DOHH2 (cell line): ENCODE measurements around the gene AFG1L.

Source experiments
- H3F3A ChIP-seq: fragments of 200-600 bp; sonication (generic), shearing (Covaris generic); 2 replicates; pipeline ENCODE4 v1.6.0; 2016; ENCODE audit warnings: antibody characterized with exemption, mild to moderate bottlenecking; ENCODE audit not compliant: control insufficient read depth, insufficient read depth
- H3K27ac ChIP-seq: fragments of 200-600 bp; sonication (generic); 2 replicates; pipeline ENCODE4 v1.5.1; 2014; ENCODE audit warnings: low read depth, mild to moderate bottlenecking, low read length, moderate library complexity
- H3K27me3 ChIP-seq: fragments of 200-600 bp; sonication (generic); 2 replicates; pipeline ENCODE4 v1.6.1; 2014; ENCODE audit warnings: mild to moderate bottlenecking, low read length, mixed read lengths; ENCODE audit not compliant: control insufficient read depth
- H3K36me3 ChIP-seq: fragments of 200-600 bp; sonication (generic); 2 replicates; pipeline ENCODE4 v1.6.1; 2014; ENCODE audit warnings: mild to moderate bottlenecking, low read length, moderate library complexity, mixed read lengths; ENCODE audit not compliant: control insufficient read depth
- H3K4me1 ChIP-seq: fragments of 200-600 bp; sonication (generic); 2 replicates; pipeline ENCODE4 v1.6.1; 2014; ENCODE audit warnings: mild to moderate bottlenecking, low read length, mixed read lengths; ENCODE audit not compliant: control insufficient read depth
- H3K4me2 ChIP-seq: fragments of 200-600 bp; sonication (generic); 2 replicates; pipeline ENCODE4 v1.6.0; 2014; ENCODE audit warnings: mild to moderate bottlenecking, low read length, moderate library complexity
- H3K4me3 ChIP-seq: fragments of 200-600 bp; sonication (generic); 2 replicates; pipeline ENCODE4 v1.5.1; 2014; ENCODE audit warnings: mild to moderate bottlenecking, low read length, mixed read lengths
- H3K79me2 ChIP-seq: fragments of 200-600 bp; sonication (generic); 2 replicates; pipeline ENCODE4 v1.6.1; 2014; ENCODE audit warnings: mild to moderate bottlenecking, low read length, mixed read lengths; ENCODE audit not compliant: control insufficient read depth
- H3K9me2 ChIP-seq: fragments of 200-600 bp; sonication (generic); replicated peaks from 2 replicates; pipeline ENCODE4 v1.6.1; 2014; ENCODE audit warnings: mild to moderate bottlenecking, low read length, mixed read lengths; ENCODE audit not compliant: control insufficient read depth
- H3K9me3 ChIP-seq: fragments of 200-600 bp; sonication (generic); 2 replicates; pipeline ENCODE4 v1.6.1; 2014; ENCODE audit warnings: antibody characterized with exemption, low read length, mixed read lengths; ENCODE audit not compliant: control insufficient read depth, insufficient read depth
- H4K20me1 ChIP-seq: fragments of 200-600 bp; sonication (generic); 2 replicates; pipeline ENCODE4 v1.6.0; 2014; ENCODE audit warnings: low read depth, mild to moderate bottlenecking, antibody characterized with exemption, low read length, moderate library complexity; ENCODE audit not compliant: control insufficient read depth, insufficient read depth
- CTCF ChIP-seq: fragments of 200-600 bp; sonication (generic); IDR thresholded peaks from one replicate; pipeline ENCODE4 v1.5.1; 2014; ENCODE audit warnings: antibody characterized with exemption, mild to moderate bottlenecking, low read depth, low read length; ENCODE audit not compliant: poor library complexity, severe bottlenecking
- EZH2phosphoT487 ChIP-seq: fragments of 200-600 bp; sonication (generic); IDR thresholded peaks from 2 replicates; pipeline ENCODE4 v1.6.1; 2017; ENCODE audit warnings: borderline replicate concordance, mild to moderate bottlenecking, antibody characterized with exemption, low read length, moderate library complexity, mixed read lengths

The AFG1L gene

GRCh38 chr6:108453601-108454185 lies 158.8 kb downstream of the AFG1L start:
- H3K4me1 ChIP-seq: peaks cover 6% of the 10 kb centered on the region
- H3K36me3 ChIP-seq: no peaks in the 10 kb centered on the region
- H3K9me3 ChIP-seq: no peaks in the 10 kb centered on the region
- H3K79me2 ChIP-seq: no peaks in the 10 kb centered on the region
- H3K4me2 ChIP-seq: no peak overlapping the region
- H3K27ac ChIP-seq: no peak overlapping the region
- H3F3A ChIP-seq: no peaks in the 10 kb centered on the region
- no peaks in the 10 kb centered on the region for H3K27me3 ChIP-seq
- no peaks in the 10 kb centered on the region for H3K9me2 ChIP-seq
- H3K4me3 ChIP-seq: no peak overlapping the region
- H4K20me1 ChIP-seq: no peaks in the 10 kb centered on the region
- no peak for TF ChIP-seq EZH2phosphoT487
- no peak for TF ChIP-seq CTCF

- H3K27me3 ChIP-seq: no peaks in the 10 kb centered on the region
- H3K9me2 ChIP-seq: no peaks in the 10 kb centered on the region
- H3K4me1 ChIP-seq: peaks cover 6% of the 10 kb centered on the region
- no peak for TF ChIP-seq EZH2phosphoT487
- no peak for TF ChIP-seq CTCF
- no peak overlapping the region for H3K4me2 ChIP-seq
- no peaks in the 10 kb centered on the region for H3F3A ChIP-seq
- H3K9me3 ChIP-seq: no peaks in the 10 kb centered on the region
- H3K79me2 ChIP-seq: no peaks in the 10 kb centered on the region
- H3K27ac ChIP-seq: no peak overlapping the region
- no peaks in the 10 kb centered on the region for H3K36me3 ChIP-seq
- no peaks in the 10 kb centered on the region for H4K20me1 ChIP-seq
- no peak overlapping the region for H3K4me3 ChIP-seq
Measured at GRCh38 chr6:108454356-108454755, 159.5 kb downstream of the AFG1L start.

- no peaks in the 10 kb centered on the region for H3K79me2 ChIP-seq
- no peaks in the 10 kb centered on the region for H3K9me3 ChIP-seq
- H3K36me3 ChIP-seq: no peaks in the 10 kb centered on the region
- no peaks in the 10 kb centered on the region for H4K20me1 ChIP-seq
- no peak overlapping the region for H3K4me2 ChIP-seq
- H3K27me3 ChIP-seq: no peaks in the 10 kb centered on the region
- no peaks in the 10 kb centered on the region for H3K9me2 ChIP-seq
- peaks cover 6% of the 10 kb centered on the region for H3K4me1 ChIP-seq
- no peak overlapping the region for H3K27ac ChIP-seq
- H3F3A ChIP-seq: no peaks in the 10 kb centered on the region
- no peak overlapping the region for H3K4me3 ChIP-seq
- TF ChIP-seq CTCF: no peak
- TF ChIP-seq EZH2phosphoT487: no peak
Measured at GRCh38 chr6:108455688-108456087, 160.8 kb downstream of the AFG1L start.
